Natural killer cell (primary cell): ENCODE measurements around the gene GSTA4. TPM values are rescaled to one million over a fixed set of nuclear protein-coding genes. Genes with fewer than 3 reads are reported as not detected.

Source experiments
- ATAC-seq, 3 donors: fragments of 150-1000 bp in 2 of 3; fragments of 200-7000 bp in 1 of 3; cut with Tn5 transposase; 1 replicate in 1 of 3; 2 replicates in 2 of 3; pipeline ENCODE4 v1.10.0; 2021; ENCODE audit warnings: mild to moderate bottlenecking in 2 of 3, moderate library complexity in 2 of 3
- DNase-seq, 2 donors: peaks; one replicate each; pipeline versions ENCODE4 v3.0.0 to v3.0.0-alpha.2; 2013 to 2021; ENCODE audit warnings: mixed read lengths in 1 of 2
- H3K27ac ChIP-seq: one replicate; pipeline ENCODE4 v1.5.1; 2013; ENCODE audit warnings: mild to moderate bottlenecking, low read length
- H3K27me3 ChIP-seq: one replicate; pipeline ENCODE4 v1.6.1; 2013; ENCODE audit warnings: low read length; ENCODE audit not compliant: control insufficient read depth, insufficient read depth
- H3K36me3 ChIP-seq: one replicate; pipeline ENCODE4 v1.6.1; 2013; ENCODE audit warnings: low read length; ENCODE audit not compliant: control insufficient read depth, insufficient read depth
- H3K4me1 ChIP-seq: one replicate; pipeline ENCODE4 v1.6.1; 2013; ENCODE audit warnings: low read length; ENCODE audit not compliant: control insufficient read depth, insufficient read depth
- H3K4me3 ChIP-seq: one replicate; pipeline ENCODE4 v1.5.1; 2013; ENCODE audit warnings: low read length
- H3K9me3 ChIP-seq: one replicate; pipeline ENCODE4 v1.6.1; 2013; ENCODE audit warnings: low read length; ENCODE audit not compliant: control insufficient read depth, insufficient read depth
- H3K27ac Mint-ChIP-seq, 2 donors: one replicate each; pipeline ENCODE4 v1.8.0; 2022; ENCODE audit warnings: mild to moderate bottlenecking in 2 of 2, mixed read lengths in 2 of 2, moderate library complexity in 1 of 2
- H3K27me3 Mint-ChIP-seq, 2 donors: one replicate each; pipeline ENCODE4 v1.8.0; 2022; ENCODE audit warnings: low read depth in 2 of 2, mixed read lengths in 2 of 2
- H3K36me3 Mint-ChIP-seq: one replicate; pipeline ENCODE4 v1.8.0; 2022; ENCODE audit warnings: mixed read lengths
- H3K4me1 Mint-ChIP-seq, 2 donors: one replicate each; pipeline ENCODE4 v1.8.0; 2022; ENCODE audit warnings: mixed read lengths in 2 of 2
- H3K4me3 Mint-ChIP-seq: one replicate; pipeline ENCODE4 v1.8.0; 2022; ENCODE audit warnings: mild to moderate bottlenecking, moderate library complexity, mixed read lengths
- H3K9me3 Mint-ChIP-seq, 2 donors: one replicate each; pipeline ENCODE4 v1.8.0; 2022; ENCODE audit warnings: mixed read lengths in 2 of 2
- WGBS: methylation state at CpG from one replicate; pipeline ENCODE4 v1.1.7; 2013; ENCODE audit warnings: missing lambda C conversion rate; ENCODE audit not compliant: insufficient coverage; 5-methylcytosine and 5-hydroxymethylcytosine counted together
- intact Hi-C: fragments of 100-400 bp; cut with micrococcal nuclease; formaldehyde crosslinking; loops from one replicate; pipeline ENCODE4 v1.14.2; 2022
- total RNA-seq, 4 donors: library from RNA; stranded (reverse); fragments of 120-200 nt in 1 of 4; gene quantifications; one replicate each; pipeline versions ENCODE4 v1.2.3 to v1.2.4, GENCODE V29; 2013 to 2022
- TF ChIP-seq, protein P1 (sequence below): fragments of 200-600 bp; IDR thresholded peaks from one replicate; pipeline ENCODE4 v1.8.0; 2022; ENCODE audit warnings: antibody characterized with exemption

The GSTA4 gene
- total RNA-seq, 3 donors from 2014 or later (not counting 1 experiment from before 2014, with no cell fraction given), result 0.55 to 2.5 (median 1.8) TPM

GRCh38 chr6:52982680-52983079 lies 12.4 kb downstream of the GSTA4 start:
- H3K4me1 ChIP-seq, result peaks cover 25% of the 10 kb centered on the region
- Mint-ChIP-seq H3K27me3 (peaks cover 10% of the 10 kb centered on the region in 2 donors), H3K36me3 (no peaks in the 10 kb centered on the region), H3K4me3 (no peak overlapping the region), H3K9me3 (no peaks in the 10 kb centered on the region), H3K27ac (no peak overlapping the region), H3K4me1 (peaks cover 30 to 36% of the 10 kb centered on the region in 2 donors)
- intact Hi-C loops, result no loop called here
- WGBS, result 98% methylated on average over 3 of the region's 3 CpGs
- ATAC-seq (no peak), DNase-seq (no peak)
- no peak overlapping the region for H3K27ac ChIP-seq
- H3K27me3 ChIP-seq, result no peaks in the 10 kb centered on the region
- H3K36me3 ChIP-seq, result no peaks in the 10 kb centered on the region
- TF ChIP-seq, protein P1, sequence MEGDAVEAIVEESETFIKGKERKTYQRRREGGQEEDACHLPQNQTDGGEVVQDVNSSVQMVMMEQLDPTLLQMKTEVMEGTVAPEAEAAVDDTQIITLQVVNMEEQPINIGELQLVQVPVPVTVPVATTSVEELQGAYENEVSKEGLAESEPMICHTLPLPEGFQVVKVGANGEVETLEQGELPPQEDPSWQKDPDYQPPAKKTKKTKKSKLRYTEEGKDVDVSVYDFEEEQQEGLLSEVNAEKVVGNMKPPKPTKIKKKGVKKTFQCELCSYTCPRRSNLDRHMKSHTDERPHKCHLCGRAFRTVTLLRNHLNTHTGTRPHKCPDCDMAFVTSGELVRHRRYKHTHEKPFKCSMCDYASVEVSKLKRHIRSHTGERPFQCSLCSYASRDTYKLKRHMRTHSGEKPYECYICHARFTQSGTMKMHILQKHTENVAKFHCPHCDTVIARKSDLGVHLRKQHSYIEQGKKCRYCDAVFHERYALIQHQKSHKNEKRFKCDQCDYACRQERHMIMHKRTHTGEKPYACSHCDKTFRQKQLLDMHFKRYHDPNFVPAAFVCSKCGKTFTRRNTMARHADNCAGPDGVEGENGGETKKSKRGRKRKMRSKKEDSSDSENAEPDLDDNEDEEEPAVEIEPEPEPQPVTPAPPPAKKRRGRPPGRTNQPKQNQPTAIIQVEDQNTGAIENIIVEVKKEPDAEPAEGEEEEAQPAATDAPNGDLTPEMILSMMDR, result no peak
- no peak overlapping the region for H3K4me3 ChIP-seq
- no peaks in the 10 kb centered on the region for H3K9me3 ChIP-seq

GRCh38 chr6:52981222-52981900 lies 13.7 kb downstream of the GSTA4 start:
- Histone ChIP-seq H3K27ac (no peak overlapping the region), H3K9me3 (no peaks in the 10 kb centered on the region), H3K36me3 (no peaks in the 10 kb centered on the region), H3K4me1 (peaks cover 25% of the 10 kb centered on the region), H3K27me3 (no peaks in the 10 kb centered on the region), H3K4me3 (no peak overlapping the region)
- no peak for ATAC-seq
- no peaks in the 10 kb centered on the region for H3K36me3 Mint-ChIP-seq
- peaks cover 30 to 32% of the 10 kb centered on the region in 2 donors for H3K4me1 Mint-ChIP-seq
- H3K27ac Mint-ChIP-seq, result no peak overlapping the region
- no peak overlapping the region for H3K4me3 Mint-ChIP-seq
- intact Hi-C loops, result no loop called here
- H3K27me3 Mint-ChIP-seq, result peaks cover 8 to 10% of the 10 kb centered on the region in 2 donors
- DNase-seq, result no peak
- H3K9me3 Mint-ChIP-seq, result no peaks in the 10 kb centered on the region
- TF ChIP-seq, protein P1, result no peak

- H3K4me1 ChIP-seq, result no peaks in the 10 kb centered on the region
- H3K4me1 Mint-ChIP-seq, result no peaks in the 10 kb centered on the region
- ATAC-seq (peak in 2 of 3 donors; percentile 31 to 39), DNase-seq (no peak)
- H3K36me3 Mint-ChIP-seq, result no peaks in the 10 kb centered on the region
- H3K27me3 Mint-ChIP-seq, result peaks cover 5 to 8% of the 10 kb centered on the region in 2 donors
- 61% methylated on average over 3 of the region's 3 CpGs for WGBS
- no peaks in the 10 kb centered on the region for H3K9me3 ChIP-seq
- H3K27ac Mint-ChIP-seq, result no peak overlapping the region
- no peak overlapping the region for H3K27ac ChIP-seq
- H3K36me3 ChIP-seq, result no peaks in the 10 kb centered on the region
- TF ChIP-seq, protein P1, result no peak
- no peak overlapping the region for H3K4me3 Mint-ChIP-seq
- no peaks in the 10 kb centered on the region for H3K9me3 Mint-ChIP-seq
- intact Hi-C loops, result no loop called here
- no peak overlapping the region for H3K4me3 ChIP-seq
- H3K27me3 ChIP-seq, result no peaks in the 10 kb centered on the region
Observed at GRCh38 chr6:52976591-52977035, 18.5 kb downstream of the GSTA4 start.

DNA sequence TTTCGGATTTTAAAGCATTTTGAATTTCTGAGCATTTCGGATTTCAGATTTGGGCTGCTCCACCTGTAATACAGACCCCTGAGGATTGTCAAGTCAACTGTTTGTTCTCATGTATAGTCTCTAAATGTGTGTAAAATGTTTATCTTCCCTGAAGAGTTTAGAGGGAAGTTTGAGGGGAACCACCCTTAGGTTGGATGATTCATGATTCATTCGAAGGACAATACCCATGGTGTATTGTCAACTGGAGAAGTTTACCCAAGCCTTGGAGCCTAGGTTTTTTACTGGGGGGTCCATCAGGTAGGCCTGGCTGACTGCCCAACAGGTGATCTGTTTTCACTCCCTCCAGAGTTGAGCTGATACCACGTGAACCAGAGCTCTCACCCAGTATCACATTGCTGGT lies 18.9 kb downstream of the GSTA4 start:
- Histone ChIP-seq H3K27ac (no peak overlapping the region), H3K9me3 (no peaks in the 10 kb centered on the region), H3K4me1 (no peaks in the 10 kb centered on the region), H3K27me3 (no peaks in the 10 kb centered on the region), H3K4me3 (no peak overlapping the region), H3K36me3 (no peaks in the 10 kb centered on the region)
- ATAC-seq (no peak), DNase-seq (no peak)
- H3K27ac Mint-ChIP-seq, result no peak overlapping the region
- H3K27me3 Mint-ChIP-seq, result peaks cover 5 to 8% of the 10 kb centered on the region in 2 donors
- 86% methylated on average over 4 of the region's 4 CpGs for WGBS
- intact Hi-C loops, result no loop called here
- no peaks in the 10 kb centered on the region for H3K4me1 Mint-ChIP-seq
- no peak overlapping the region for H3K4me3 Mint-ChIP-seq
- TF ChIP-seq, protein P1, result no peak
- H3K36me3 Mint-ChIP-seq, result no peaks in the 10 kb centered on the region
- H3K9me3 Mint-ChIP-seq, result no peaks in the 10 kb centered on the region
